T-helper 1 cell treated with Interleukin-12 subunit alpha and Interleukin-12 subunit beta and Interleukin-4 antibody, amounts not matched to agents 30 ng/mL and 1 ng/mL, for 36 hours (primary cell): ENCODE measurements around the gene FBXO36. TPM values are rescaled to one million over a fixed set of nuclear protein-coding genes. Genes with fewer than 3 reads are reported as not detected.
"Not testable (repeated sequence)": the region's sequence is repeated elsewhere in the genome, so short reads cannot be mapped to it uniquely, and the experiment has no call there.

Experiments
- intact Hi-C: fragments of 100-400 bp; cut with micrococcal nuclease; formaldehyde crosslinking; loops from one replicate; pipeline ENCODE4 v1.15.1; 2024
- total RNA-seq: library from RNA; stranded (reverse); gene quantifications from 2 replicates; pipeline ENCODE4 v1.2.3, GENCODE V29; 2022

Gene FBXO36
- 0.17 and 0.76 TPM in 2 replicates for total RNA-seq

GRCh38 chr2:229922449-229923386 lies at the start of gene FBXO36:
FBXO36 (plus strand) TSS chr2:229922503; CDS start chr2:229922514, 11 bp downstream.
- intact Hi-C loops = loop anchor here (1.0 to 10.0 kb wide), 12 partner anchors 70 to 1862 kb away; partner anchors contain the start of genes COPS7B, NCL, PDE6D and PSMD1

GRCh38 chr2:229873123-229873581 lies 49.2 kb upstream of the FBXO36 start:
- intact Hi-C loops = loop anchor here (1.0 kb wide), 1 partner anchor 23 kb away; no protein-coding TSS in a partner anchor

GRCh38 chr2:229874647-229875046 lies 47.7 kb upstream of the FBXO36 start:
- intact Hi-C loops = no loop called here

GRCh38 chr2:229875549-229875948 lies 46.8 kb upstream of the FBXO36 start:
- intact Hi-C loops = no loop called here

GRCh38 chr2:229879191-229879950 lies 42.9 kb upstream of the FBXO36 start:
- intact Hi-C loops = no loop called here

- intact Hi-C loops = no loop called here
Observed at GRCh38 chr2:229880892-229881586, 41.3 kb upstream of the FBXO36 start.

- intact Hi-C loops = no loop called here
Observed at GRCh38 chr2:229882583-229882982, 39.7 kb upstream of the FBXO36 start.

GRCh38 chr2:229884775-229885699 lies 37.3 kb upstream of the FBXO36 start:
- intact Hi-C loops = no loop called here

- intact Hi-C loops = no loop called here
Observed at GRCh38 chr2:229887441-229887840, 34.9 kb upstream of the FBXO36 start.

- intact Hi-C loops = no loop called here
Observed at GRCh38 chr2:229888031-229888430, 34.3 kb upstream of the FBXO36 start.

GRCh38 chr2:229889023-229889422 lies 33.3 kb upstream of the FBXO36 start:
- intact Hi-C loops = no loop called here

- intact Hi-C loops = no loop called here
Observed at GRCh38 chr2:229896857-229897256, 25.4 kb upstream of the FBXO36 start.

GRCh38 chr2:229899604-229900003 lies 22.7 kb upstream of the FBXO36 start:
- intact Hi-C loops = loop anchor here (1.0 kb wide), 1 partner anchor 11 kb away; no protein-coding TSS in a partner anchor

- intact Hi-C loops = no loop called here
Observed at GRCh38 chr2:229900012-229900411, 22.3 kb upstream of the FBXO36 start.

- intact Hi-C loops = not testable (repeated sequence)
Observed at GRCh38 chr2:229900514-229900913, 21.8 kb upstream of the FBXO36 start.

- intact Hi-C loops = no loop called here
Observed at GRCh38 chr2:229901819-229902218, 20.5 kb upstream of the FBXO36 start.

GRCh38 chr2:229903037-229903436 lies 19.3 kb upstream of the FBXO36 start:
- intact Hi-C loops = no loop called here

GRCh38 chr2:229905601-229906000 lies 16.7 kb upstream of the FBXO36 start:
- intact Hi-C loops = no loop called here

GRCh38 chr2:229909090-229909489 lies 13.2 kb upstream of the FBXO36 start:
- intact Hi-C loops = no loop called here
